Measurements from ENCODE around the gene ZNF385B.

DNA sequence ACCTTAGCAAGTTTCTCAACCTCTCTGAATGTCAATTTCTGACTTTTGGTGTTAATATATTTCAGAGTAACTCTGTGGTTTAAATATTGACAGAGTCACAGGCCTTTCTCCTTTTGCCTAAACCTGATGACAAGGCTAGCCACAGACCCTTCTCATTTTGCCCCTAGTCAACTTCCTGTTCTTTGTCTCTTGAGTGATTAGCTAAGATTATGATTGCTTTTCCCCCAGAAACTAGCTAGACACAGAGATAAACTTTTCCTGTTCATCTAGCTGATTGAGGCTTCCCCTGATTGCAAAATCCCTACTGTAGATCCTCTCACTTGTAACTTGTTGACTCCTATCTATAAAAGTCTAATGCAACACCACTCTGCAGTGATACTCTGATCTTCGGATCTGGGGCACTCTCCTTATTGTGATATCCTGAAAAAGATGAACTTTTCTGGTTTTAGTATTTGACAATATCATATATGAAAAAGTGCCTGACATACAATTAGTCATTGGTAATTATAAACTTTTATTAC, 241.4 kb downstream of the ZNF385B start:
- TF ChIP-seq, protein P1, sequence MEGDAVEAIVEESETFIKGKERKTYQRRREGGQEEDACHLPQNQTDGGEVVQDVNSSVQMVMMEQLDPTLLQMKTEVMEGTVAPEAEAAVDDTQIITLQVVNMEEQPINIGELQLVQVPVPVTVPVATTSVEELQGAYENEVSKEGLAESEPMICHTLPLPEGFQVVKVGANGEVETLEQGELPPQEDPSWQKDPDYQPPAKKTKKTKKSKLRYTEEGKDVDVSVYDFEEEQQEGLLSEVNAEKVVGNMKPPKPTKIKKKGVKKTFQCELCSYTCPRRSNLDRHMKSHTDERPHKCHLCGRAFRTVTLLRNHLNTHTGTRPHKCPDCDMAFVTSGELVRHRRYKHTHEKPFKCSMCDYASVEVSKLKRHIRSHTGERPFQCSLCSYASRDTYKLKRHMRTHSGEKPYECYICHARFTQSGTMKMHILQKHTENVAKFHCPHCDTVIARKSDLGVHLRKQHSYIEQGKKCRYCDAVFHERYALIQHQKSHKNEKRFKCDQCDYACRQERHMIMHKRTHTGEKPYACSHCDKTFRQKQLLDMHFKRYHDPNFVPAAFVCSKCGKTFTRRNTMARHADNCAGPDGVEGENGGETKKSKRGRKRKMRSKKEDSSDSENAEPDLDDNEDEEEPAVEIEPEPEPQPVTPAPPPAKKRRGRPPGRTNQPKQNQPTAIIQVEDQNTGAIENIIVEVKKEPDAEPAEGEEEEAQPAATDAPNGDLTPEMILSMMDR (IDR thresholded peaks at IDR 0.05; ENCODE audit: borderline replicate concordance, extremely low read depth, low read length, poor library complexity, severe bottlenecking) = no peak
- no peak for TF ChIP-seq EZH2 (IDR thresholded peaks at IDR 0.05; ENCODE audit: borderline replicate concordance, low read depth, low read length, severe bottlenecking)

All from DND-41 (cell line).